Measurements from ENCODE around the gene NLGN2. TPM values are rescaled to one million over a fixed set of nuclear protein-coding genes. Genes with fewer than 3 reads are reported as not detected.

NLGN2 gene
- polyA plus RNA-seq, 1 donor from 2014 or later: 13.8 TPM

DNA sequence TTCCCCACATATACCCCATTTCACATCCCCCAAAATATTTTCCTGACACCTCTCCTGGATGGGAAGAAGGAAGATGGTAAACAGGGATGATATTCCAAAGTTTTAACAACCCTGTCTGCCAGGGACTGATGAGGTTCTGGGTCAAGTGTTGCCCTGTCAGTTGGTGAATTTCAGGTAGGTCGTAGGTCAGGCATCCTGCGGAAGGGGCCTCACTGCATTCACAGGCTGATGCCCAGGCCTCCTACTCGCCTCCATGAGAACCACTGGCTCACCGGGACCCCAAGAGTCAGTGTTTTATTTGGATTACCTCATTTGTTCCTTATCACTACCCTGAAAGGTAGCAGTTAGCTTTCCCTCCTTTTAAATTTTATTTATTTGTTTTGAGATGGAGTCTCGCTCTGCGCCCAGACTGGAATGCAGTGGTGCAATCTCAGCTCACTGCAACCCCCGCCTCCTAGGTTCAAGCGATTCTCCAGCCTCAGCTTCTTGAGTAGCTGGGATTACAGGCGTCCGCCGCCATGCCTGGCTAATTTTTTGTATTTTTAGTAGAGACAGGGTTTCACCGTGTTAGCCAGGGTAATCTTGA, 61.3 kb downstream of the NLGN2 start:
- H3K27me3 ChIP-seq (ENCODE audit: insufficient read depth, low read depth, low read length): no peaks in the 10 kb centered on the region
- H3K79me2 ChIP-seq (replicated peaks; ENCODE audit: insufficient read depth, low read length): peaks cover 3% of the 10 kb centered on the region

More for the DNA sequence above, 61.3 kb downstream of the NLGN2 start:
- Histone ChIP-seq H4K20me1 (ENCODE audit: insufficient read depth) (no peaks in the 10 kb centered on the region), H3K9me2 (ENCODE audit: insufficient read depth, low read length) (no peaks in the 10 kb centered on the region), H2AFZ (ENCODE audit: low read depth, low read length) (no peak overlapping the region), H3F3A (ENCODE audit: insufficient read depth, low read length, poor library complexity, severe bottlenecking) (no peaks in the 10 kb centered on the region), H3K4me2 (ENCODE audit: low read length) (no peak overlapping the region), H3K4me3 (ENCODE audit: low read length) (no peak overlapping the region), H3K9me3 (ENCODE audit: low read length) (no peaks in the 10 kb centered on the region), H3K9ac (ENCODE audit: low read length) (no peak overlapping the region), H3K36me3 (ENCODE audit: insufficient read depth, low read length) (no peaks in the 10 kb centered on the region), H3K27ac (ENCODE audit: low read length) (no peak overlapping the region)
- no peak for TF ChIP-seq SMC3 (conservative IDR thresholded peaks at IDR 0.05; ENCODE audit: poor library complexity)
- no peak for TF ChIP-seq TAF1 (IDR thresholded peaks at IDR 0.05; ENCODE audit: low read depth)
- no peak for TF ChIP-seq EZH2 (IDR thresholded peaks at IDR 0.05; ENCODE audit: borderline replicate concordance, insufficient read depth, low read length, poor library complexity, severe bottlenecking)
- TF ChIP-seq MXI1 (conservative IDR thresholded peaks at IDR 0.05; ENCODE audit: poor library complexity, severe bottlenecking): no peak
- TF ChIP-seq, protein P1, sequence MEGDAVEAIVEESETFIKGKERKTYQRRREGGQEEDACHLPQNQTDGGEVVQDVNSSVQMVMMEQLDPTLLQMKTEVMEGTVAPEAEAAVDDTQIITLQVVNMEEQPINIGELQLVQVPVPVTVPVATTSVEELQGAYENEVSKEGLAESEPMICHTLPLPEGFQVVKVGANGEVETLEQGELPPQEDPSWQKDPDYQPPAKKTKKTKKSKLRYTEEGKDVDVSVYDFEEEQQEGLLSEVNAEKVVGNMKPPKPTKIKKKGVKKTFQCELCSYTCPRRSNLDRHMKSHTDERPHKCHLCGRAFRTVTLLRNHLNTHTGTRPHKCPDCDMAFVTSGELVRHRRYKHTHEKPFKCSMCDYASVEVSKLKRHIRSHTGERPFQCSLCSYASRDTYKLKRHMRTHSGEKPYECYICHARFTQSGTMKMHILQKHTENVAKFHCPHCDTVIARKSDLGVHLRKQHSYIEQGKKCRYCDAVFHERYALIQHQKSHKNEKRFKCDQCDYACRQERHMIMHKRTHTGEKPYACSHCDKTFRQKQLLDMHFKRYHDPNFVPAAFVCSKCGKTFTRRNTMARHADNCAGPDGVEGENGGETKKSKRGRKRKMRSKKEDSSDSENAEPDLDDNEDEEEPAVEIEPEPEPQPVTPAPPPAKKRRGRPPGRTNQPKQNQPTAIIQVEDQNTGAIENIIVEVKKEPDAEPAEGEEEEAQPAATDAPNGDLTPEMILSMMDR (IDR thresholded peaks at IDR 0.05; ENCODE audit: poor library complexity, severe bottlenecking): no peak
- no peak for TF ChIP-seq EP300 (conservative IDR thresholded peaks at IDR 0.05; ENCODE audit: poor library complexity, severe bottlenecking)
- TF ChIP-seq POLR2AphosphoS5 (IDR thresholded peaks at IDR 0.05): no peak
- TF ChIP-seq REST (IDR thresholded peaks at IDR 0.05; ENCODE audit: borderline replicate concordance): no peak
- no peak for TF ChIP-seq RAD21 (conservative IDR thresholded peaks at IDR 0.05)

Other genes starting within 250 kb of the NLGN2 start
- 75.6 and 80.2 TPM in 2 replicates for gene ASGR1, start 228.5 kb upstream of the NLGN2 start, polyA plus RNA-seq
- 126 and 145 TPM in 2 replicates for gene DLG4, start 188.0 kb upstream of the NLGN2 start, polyA plus RNA-seq
- 397 and 483 TPM in 2 replicates for gene ACADVL, start 187.9 kb upstream of the NLGN2 start, polyA plus RNA-seq
- 41.1 and 59.2 TPM in 2 replicates for gene DVL2, start 173.3 kb upstream of the NLGN2 start, polyA plus RNA-seq
- gene PHF23, start 168.4 kb upstream of the NLGN2 start, polyA plus RNA-seq: 55.7 and 60.3 TPM in 2 replicates
- gene GABARAP, start 165.4 kb upstream of the NLGN2 start, polyA plus RNA-seq: 384 and 512 TPM in 2 replicates
- 37.3 and 39.4 TPM in 2 replicates for gene CTDNEP1, start 156.1 kb upstream of the NLGN2 start, polyA plus RNA-seq
- gene ELP5, start 155.6 kb upstream of the NLGN2 start, polyA plus RNA-seq: 82.7 and 99.5 TPM in 2 replicates
- gene CLDN7, start 145.4 kb upstream of the NLGN2 start, polyA plus RNA-seq: 0.27 TPM in 1 of 2 replicates, not detected in the other
- gene SLC2A4, start 126.1 kb upstream of the NLGN2 start, polyA plus RNA-seq: not detected in 2 replicates
- 1.8 and 2.1 TPM in 2 replicates for gene YBX2, start 113.2 kb upstream of the NLGN2 start, polyA plus RNA-seq
- 164 and 178 TPM in 2 replicates for gene EIF5A, start 100.2 kb upstream of the NLGN2 start, polyA plus RNA-seq
- 108 and 116 TPM in 2 replicates for gene GPS2, start 92.5 kb upstream of the NLGN2 start, polyA plus RNA-seq
- 58.4 and 61.0 TPM in 2 replicates for gene NEURL4, start 78.5 kb upstream of the NLGN2 start, polyA plus RNA-seq
- gene ACAP1, start 71.3 kb upstream of the NLGN2 start, polyA plus RNA-seq: 0.66 and 9.2 TPM in 2 replicates
- gene KCTD11, start 55.7 kb upstream of the NLGN2 start, polyA plus RNA-seq: 2.8 TPM in 2 replicates
- not detected in 2 replicates for gene TMEM95, start 52.7 kb upstream of the NLGN2 start, polyA plus RNA-seq
- gene TNK1, start 26.8 kb upstream of the NLGN2 start, polyA plus RNA-seq: 0.83 and 1.5 TPM in 2 replicates
- gene PLSCR3, start 13.3 kb upstream of the NLGN2 start, polyA plus RNA-seq: 15.9 and 25.2 TPM in 2 replicates
- 158 and 161 TPM in 2 replicates for gene TMEM256, start 3.7 kb upstream of the NLGN2 start, polyA plus RNA-seq
- not detected in 2 replicates for gene SPEM1, start 12.5 kb downstream of the NLGN2 start, polyA plus RNA-seq
- gene SPEM2, start 17.8 kb downstream of the NLGN2 start, polyA plus RNA-seq: not detected in 2 replicates
- gene SPEM3, start 21.0 kb downstream of the NLGN2 start, polyA plus RNA-seq: not detected in 2 replicates
- 0.14 TPM in 1 of 2 replicates, not detected in the other for gene TMEM102, start 27.6 kb downstream of the NLGN2 start, polyA plus RNA-seq
- gene FGF11, start 31.7 kb downstream of the NLGN2 start, polyA plus RNA-seq: 15.8 and 16.4 TPM in 2 replicates
- 17.9 and 18.2 TPM in 2 replicates for gene CHRNB1, start 37.2 kb downstream of the NLGN2 start, polyA plus RNA-seq
- 8.0 and 9.2 TPM in 2 replicates for gene ZBTB4, start 71.8 kb downstream of the NLGN2 start, polyA plus RNA-seq
- gene SLC35G6, start 73.6 kb downstream of the NLGN2 start, polyA plus RNA-seq: not detected in 2 replicates
- 9.1 and 22.6 TPM in 2 replicates for gene POLR2A, start 76.5 kb downstream of the NLGN2 start, polyA plus RNA-seq
- not detected in 2 replicates for gene TNFSF12, start 141.2 kb downstream of the NLGN2 start, polyA plus RNA-seq
- gene TNFSF13, start 150.9 kb downstream of the NLGN2 start, polyA plus RNA-seq: 0.15 TPM in 1 of 2 replicates, not detected in the other
- gene SENP3, start 154.1 kb downstream of the NLGN2 start, polyA plus RNA-seq: 148 and 151 TPM in 2 replicates
- gene CD68, start 171.8 kb downstream of the NLGN2 start, polyA plus RNA-seq: not detected in 2 replicates
- 110 and 118 TPM in 2 replicates for gene MPDU1, start 176.0 kb downstream of the NLGN2 start, polyA plus RNA-seq
- 0.47 and 1.5 TPM in 2 replicates for gene SOX15, start 182.2 kb downstream of the NLGN2 start, polyA plus RNA-seq
- 118 and 130 TPM in 2 replicates for gene FXR2, start 207.1 kb downstream of the NLGN2 start, polyA plus RNA-seq
- gene SAT2, start 220.0 kb downstream of the NLGN2 start, polyA plus RNA-seq: 303 and 330 TPM in 2 replicates
- gene SHBG, start 222.3 kb downstream of the NLGN2 start, polyA plus RNA-seq: 0.90 and 3.2 TPM in 2 replicates
- 3.2 and 4.2 TPM in 2 replicates for gene ATP1B2, start 243.1 kb downstream of the NLGN2 start, polyA plus RNA-seq